ENCODE measurements around the gene SYT7.

SYT7 gene

GRCh38 chr11:61585115-61585514 lies 4.2 kb upstream of the SYT7 start:
- DNase-seq (ENCODE audit: low read depth, low spot score), result no peak

DNA sequence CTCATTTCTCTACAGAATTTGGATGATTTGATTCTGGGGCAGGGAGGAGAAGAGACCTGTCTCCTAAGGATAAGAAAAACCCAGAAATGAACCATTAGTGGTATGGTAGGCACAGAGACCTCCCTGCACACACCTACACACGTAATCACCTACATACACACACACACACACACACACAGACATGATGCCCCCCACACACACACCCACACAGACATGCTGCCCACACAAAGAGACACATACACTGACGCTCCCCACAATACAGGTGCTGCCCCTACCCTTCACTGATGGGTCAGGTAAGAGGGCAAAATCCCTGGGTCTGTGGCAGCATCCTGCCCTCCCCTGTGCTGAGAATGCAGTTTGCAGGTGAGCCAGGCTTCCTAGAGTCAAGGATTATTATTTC lies 1.1 kb upstream of the SYT7 start:
- no peak for DNase-seq (ENCODE audit: low read depth, low spot score)

DNA sequence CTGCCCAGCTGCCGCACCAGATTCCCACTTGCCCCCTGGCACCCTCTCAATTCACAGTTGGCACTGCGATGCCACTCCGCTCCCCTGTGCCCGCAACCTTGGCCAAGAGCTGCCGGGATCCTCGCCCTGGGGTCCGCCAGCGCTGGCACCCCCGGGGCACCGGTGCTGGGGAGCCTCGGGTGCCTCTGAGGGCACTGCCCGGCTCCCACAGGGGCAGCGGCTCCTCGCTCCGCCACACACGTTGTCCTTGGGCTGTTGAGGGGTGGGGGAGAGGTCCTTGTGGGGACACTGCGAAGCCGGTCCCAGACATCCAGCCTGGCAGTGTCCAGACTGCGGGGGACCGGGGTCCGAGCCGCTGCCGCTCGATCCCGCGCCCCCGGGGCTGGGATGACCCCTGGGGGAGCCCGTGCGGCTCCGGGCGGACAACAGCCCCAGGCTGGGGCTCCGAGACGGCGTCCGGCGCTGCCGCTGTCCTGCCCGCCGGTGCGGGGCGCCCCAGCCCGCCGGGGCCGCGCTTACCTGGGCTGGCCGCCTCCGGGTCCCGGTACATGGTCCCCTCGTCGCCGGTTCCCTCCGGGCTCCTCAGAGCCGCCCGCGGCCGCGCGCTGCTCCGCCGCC lies 496 bp downstream of the SYT7 start:
- no peak for DNase-seq (ENCODE audit: low read depth, low spot score)

GRCh38 chr11:61579676-61580270 lies 1.1 kb downstream of the SYT7 start:
- no peak for DNase-seq (ENCODE audit: low read depth, low spot score)

DNA sequence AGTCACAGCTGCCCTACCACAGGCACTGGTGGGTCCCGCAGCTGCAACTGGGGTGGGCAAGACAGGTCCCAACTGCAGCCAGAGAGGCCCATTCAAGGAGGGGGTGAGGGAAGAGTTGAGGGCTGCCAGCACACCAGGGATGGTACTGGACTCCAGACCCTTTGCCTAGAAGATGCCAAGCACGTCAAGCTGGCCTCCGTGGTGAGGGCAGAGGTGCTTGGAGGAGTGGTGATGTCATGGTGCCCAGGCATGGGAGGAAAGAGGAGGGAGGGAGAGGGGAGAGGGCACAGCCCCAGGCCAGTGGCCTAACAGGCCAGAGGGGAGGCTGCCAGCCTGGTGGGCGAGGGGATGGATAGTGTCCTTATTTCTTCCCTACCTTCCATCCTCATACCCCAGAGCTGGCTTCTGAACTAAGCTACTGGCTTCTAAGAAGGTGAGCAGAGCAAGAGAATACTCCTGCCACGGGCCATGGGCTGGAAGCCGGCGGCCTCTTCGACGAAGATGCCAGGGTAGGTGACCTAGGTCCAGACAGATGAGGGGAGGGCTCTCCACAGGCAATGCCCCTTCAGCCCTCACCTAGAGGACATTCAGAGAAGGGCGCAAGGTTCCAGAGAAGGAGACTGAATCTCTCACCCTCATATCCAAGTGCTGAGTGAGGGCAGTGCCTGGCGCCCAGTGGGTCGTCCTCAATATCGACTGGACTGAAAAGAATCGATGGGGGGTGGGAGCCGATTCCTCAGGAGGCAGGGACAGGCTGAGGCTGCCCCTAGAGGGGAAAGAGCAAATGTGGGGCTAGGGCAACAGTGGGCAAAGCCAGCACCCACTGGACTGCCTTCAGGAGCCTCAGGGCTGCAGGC lies 1.8 kb downstream of the SYT7 start:
- DNase-seq (ENCODE audit: low read depth, low spot score), result no peak

- no peak for DNase-seq (ENCODE audit: low read depth, low spot score)
Observed at GRCh38 chr11:61577383-61578118, 3.3 kb downstream of the SYT7 start.

DNA sequence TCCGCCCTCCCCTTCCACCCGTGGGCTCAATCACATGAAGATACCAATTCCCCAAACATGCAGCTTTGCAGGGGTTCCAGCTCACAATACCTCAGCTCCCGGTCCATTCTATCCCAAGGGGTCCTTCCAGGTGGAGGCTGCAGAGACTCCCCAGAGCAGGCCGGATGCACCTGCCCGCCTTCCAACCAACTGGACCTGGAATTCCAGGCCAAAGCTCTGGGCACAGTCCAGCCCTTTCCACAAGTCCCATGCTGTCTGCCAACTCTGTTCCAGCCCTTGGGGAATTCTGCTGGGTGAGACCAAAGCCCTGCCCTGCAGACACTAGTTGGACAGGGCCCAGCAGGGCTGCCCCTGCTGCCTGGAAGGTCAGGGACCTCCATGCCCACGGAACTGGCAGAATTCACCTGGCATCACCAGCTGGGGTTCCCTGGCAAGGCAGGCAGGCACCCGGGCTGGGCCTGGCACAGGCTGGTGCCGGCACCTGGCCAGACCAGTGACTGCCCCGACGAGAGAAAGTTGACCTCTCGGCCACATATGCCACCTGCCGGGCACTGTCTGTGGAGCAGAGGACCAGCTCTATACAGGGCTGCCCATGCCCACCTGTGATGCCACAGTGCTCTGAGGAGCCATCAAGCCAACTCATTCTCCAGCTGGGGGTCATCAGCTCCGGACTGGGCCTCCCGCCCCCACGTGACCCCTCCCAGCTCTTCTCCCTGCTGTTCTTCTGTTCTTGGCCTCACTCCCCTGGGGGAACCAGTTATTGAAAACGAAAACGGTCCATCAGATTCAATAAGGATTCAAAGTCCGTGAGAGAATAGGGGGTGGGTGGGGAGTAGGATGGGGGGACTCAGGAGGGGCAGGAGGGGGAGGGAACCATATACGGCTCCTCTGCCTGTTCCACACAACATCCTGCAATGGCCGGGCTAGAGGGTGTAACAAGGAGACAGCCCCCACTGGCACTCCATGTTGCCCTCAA lies 4.7 kb downstream of the SYT7 start:
- DNase-seq (ENCODE audit: low read depth, low spot score), result no peak

DNA sequence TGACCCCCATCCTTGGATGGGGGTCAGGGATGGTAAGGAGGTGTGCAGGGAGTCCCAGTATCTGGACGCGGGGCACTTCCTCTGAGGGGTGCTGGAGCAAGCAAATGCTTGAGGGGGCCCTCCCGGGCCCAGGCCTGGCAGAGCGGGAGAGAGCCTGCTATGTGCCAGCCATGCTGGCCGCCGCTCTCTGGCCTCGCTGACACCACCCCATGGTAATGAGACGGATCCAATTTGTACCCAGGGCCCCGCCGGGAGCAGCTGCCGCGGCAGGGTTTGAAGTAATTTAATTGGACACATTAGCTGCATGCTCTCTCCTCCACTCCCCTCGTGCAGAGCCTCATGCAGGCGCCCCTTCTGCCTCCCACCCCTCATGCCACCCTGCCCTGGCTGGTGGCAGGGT lies 6.3 kb downstream of the SYT7 start:
- DNase-seq (ENCODE audit: low read depth, low spot score), result no peak

DNA sequence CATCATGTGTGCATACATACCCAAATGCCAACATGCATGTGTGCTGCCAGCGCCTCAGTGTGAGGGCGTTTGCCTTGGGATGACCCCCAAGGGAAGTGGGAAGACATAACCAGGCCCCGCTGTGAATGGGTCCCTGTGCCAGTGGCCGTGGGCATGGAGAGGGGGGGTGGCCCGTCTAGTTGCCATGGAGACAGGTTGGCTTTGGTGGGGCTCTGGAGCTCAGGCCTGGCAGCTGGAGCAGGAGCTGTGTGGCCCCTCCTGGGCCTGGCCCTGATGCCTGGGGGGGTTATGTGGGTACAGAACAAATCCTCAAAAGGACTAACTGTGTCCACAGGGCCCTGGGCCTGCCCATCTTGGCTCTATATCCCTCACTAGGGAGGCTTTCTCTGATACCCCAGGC lies 8.0 kb downstream of the SYT7 start:
- DNase-seq (ENCODE audit: low read depth, low spot score), result no peak

- no peak for DNase-seq (ENCODE audit: low read depth, low spot score)
Observed at GRCh38 chr11:61571869-61572268, 9.0 kb downstream of the SYT7 start.

GRCh38 chr11:61571337-61571736 lies 9.5 kb downstream of the SYT7 start:
- DNase-seq (ENCODE audit: low read depth, low spot score), result no peak

GRCh38 chr11:61569701-61570100 lies 11.2 kb downstream of the SYT7 start:
- no peak for DNase-seq (ENCODE audit: low read depth, low spot score)

DNA sequence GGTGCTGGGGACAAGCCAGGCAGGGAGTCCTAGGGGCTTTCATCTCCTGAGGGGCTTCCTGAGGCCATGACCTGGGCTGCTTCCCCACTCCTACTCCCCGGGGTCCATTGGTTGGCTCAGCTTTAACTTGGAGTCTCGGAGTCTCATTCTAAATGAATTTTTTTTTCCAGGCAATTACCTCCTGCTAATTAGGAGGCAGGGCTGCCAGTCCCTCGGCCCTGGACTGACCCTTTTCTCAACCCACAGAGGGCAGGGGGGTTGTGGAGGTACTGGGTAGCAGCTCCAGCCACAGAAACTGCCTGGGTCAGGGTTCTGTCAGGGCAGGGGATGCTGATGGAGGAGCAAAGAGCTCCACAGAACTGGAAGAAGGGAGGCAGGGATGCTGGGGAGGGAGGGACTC lies 11.9 kb downstream of the SYT7 start:
- DNase-seq (ENCODE audit: low read depth, low spot score), result no peak

GRCh38 chr11:61567286-61568061 lies 13.4 kb downstream of the SYT7 start:
- DNase-seq (ENCODE audit: low read depth, low spot score), result peak; percentile 41

DNA sequence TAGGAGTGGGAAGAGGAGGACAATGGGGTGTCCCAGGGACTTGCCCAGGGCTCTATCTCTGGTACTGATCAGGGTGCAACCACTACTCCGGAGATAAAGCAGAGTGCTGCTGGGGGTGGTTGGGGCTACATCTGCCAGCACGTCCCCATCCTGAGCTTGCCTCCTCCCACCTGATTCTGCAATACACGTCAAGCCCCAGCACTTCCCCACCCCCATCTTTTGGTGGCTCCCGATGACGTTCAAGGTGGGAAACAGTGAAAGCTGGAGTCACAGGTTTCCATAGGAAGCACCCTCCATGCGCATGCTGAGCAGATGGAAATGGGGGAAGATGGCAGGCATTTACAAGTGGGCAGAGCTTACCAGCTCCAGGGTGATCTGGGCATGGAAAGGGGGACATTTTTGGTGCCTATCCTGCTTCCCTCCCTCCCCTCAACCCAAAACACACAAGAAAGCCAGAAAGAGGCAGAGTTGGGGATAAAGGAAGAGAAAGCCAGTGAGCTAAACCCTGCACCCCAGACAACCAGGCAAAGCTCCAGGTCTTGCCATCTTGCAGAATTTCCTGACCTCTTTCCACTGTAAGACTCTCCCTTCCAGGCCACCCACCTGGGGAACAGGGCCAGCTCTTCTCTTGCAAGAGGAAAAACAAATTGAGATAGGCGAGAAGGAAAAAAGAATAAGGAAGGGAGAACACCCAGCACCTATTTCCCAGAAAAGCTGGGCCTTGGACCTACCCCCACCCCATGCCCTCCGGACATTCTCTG lies 15.8 kb downstream of the SYT7 start:
- DNase-seq (ENCODE audit: low read depth, low spot score), result no peak

DNA sequence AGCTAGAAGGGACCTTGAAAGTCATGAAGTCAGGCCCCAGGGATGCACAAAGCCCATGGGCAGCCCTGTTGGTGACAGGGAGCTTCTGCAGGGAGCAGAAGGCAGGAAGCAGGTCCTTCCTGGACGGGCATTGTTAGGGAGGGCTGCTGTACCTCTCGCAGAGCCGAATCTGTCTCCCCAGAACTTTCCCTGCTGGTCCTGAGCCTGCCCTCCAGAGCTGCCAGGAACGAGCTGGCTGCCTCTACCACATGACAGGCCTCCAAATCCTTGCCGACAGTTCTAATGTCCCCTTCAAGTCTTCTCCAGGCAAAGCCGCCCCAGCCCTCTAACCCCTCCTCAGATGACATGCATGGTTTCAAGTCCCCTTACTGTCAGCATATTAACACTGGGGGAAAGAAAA lies 20.1 kb downstream of the SYT7 start:
- DNase-seq (ENCODE audit: low read depth, low spot score), result no peak

DNA sequence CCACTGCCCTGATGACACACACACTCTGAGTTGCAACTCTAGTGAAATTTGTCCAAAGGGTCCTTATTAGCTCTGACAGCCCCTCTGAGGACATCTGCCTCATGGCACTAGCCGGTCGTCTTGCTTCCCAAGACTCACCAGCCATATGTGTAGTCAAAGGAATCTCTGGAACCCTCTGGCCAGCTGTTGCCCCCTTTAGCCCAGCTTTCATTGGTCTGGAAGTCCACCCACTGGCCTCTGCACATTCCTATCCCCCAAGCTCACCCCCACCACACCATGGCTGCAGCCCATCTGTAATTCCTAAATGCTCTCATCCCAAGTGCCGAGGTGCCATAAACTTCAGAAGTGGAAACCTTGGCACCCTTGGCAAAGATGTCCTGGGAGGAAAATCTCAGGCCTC lies 24.3 kb downstream of the SYT7 start:
- no peak for DNase-seq (ENCODE audit: low read depth, low spot score)

DNA sequence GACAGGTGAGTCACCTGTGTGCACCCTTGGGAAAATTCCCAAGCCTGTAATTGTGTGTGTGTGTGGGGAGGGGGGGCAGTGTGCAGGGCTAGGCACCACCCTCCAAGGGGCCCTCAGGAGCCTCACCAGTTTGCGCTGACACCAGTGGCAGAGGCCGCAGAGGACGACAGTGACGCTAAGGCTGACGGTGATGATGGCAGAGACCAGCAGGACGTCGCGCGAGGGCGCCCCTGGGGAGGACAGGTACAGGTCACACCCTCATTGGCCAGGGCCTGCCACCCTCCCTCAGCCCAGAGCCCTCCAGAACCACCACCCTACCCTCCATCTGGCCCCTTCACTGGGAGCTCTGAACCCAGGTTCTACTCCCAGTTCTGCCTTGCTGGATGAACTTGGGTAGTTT lies 24.9 kb downstream of the SYT7 start:
- DNase-seq (ENCODE audit: low read depth, low spot score), result no peak

All from smooth muscle cell of the brain vasculature (primary cell).